Esophagus squamous epithelium (tissue), 4 donors: ENCODE measurements around the gene WNK2.

Experiments used
- CTCF ChIP-seq, 6 experiments: fragments of 450-650 bp in 4 of 6; fragments of 200-600 bp in 2 of 6; sonication (generic) in 2 of 6; IDR thresholded peaks; one replicate each; pipeline ENCODE4 v1.5.1; 2016 to 2019; ENCODE audit warnings: antibody characterized with exemption in 6 of 6, mild to moderate bottlenecking in 4 of 6, moderate library complexity in 4 of 6
- POLR2A ChIP-seq, 4 donors: fragments of 450-650 bp; IDR thresholded peaks; one replicate each; pipeline ENCODE4 v1.6.1; 2017; ENCODE audit warnings: antibody characterized with exemption in 4 of 4, mild to moderate bottlenecking in 4 of 4, moderate library complexity in 3 of 4

GRCh38 chr9:93265972-93266371 lies 82.0 kb downstream of the WNK2 start:
- TF ChIP-seq CTCF (IDR thresholded peaks at IDR 0.05) = no peak
- TF ChIP-seq POLR2A (IDR thresholded peaks at IDR 0.05) = no peak
